Osteocyte (in vitro differentiated cells): ENCODE data around the gene TIE1. TPM values are rescaled to one million over a fixed set of nuclear protein-coding genes. Genes with fewer than 3 reads are reported as not detected.

Source experiments
- DNase-seq: peaks from one replicate; pipeline ENCODE4 v3.0.0; 2021; ENCODE audit warnings: mixed read lengths; ENCODE audit not compliant: unreplicated experiment; ENCODE audit errors: extremely low spot score
- H3K27ac Mint-ChIP-seq: one replicate; pipeline ENCODE4 v1.8.0; 2021; ENCODE audit warnings: mild to moderate bottlenecking, mixed read lengths; ENCODE audit not compliant: unreplicated experiment
- H3K27me3 Mint-ChIP-seq: one replicate; pipeline ENCODE4 v1.8.0; 2021; ENCODE audit warnings: mixed read lengths; ENCODE audit not compliant: unreplicated experiment
- H3K36me3 Mint-ChIP-seq: one replicate; pipeline ENCODE4 v1.8.0; 2021; ENCODE audit warnings: mixed read lengths; ENCODE audit not compliant: unreplicated experiment
- H3K4me1 Mint-ChIP-seq: one replicate; pipeline ENCODE4 v1.8.0; 2021; ENCODE audit warnings: mixed read lengths; ENCODE audit not compliant: unreplicated experiment
- H3K4me3 Mint-ChIP-seq: one replicate; pipeline ENCODE4 v1.8.0; 2021; ENCODE audit warnings: mild to moderate bottlenecking, moderate library complexity, mixed read lengths; ENCODE audit not compliant: unreplicated experiment
- H3K9me3 Mint-ChIP-seq: one replicate; pipeline ENCODE4 v1.8.0; 2021; ENCODE audit warnings: mixed read lengths; ENCODE audit not compliant: unreplicated experiment
- total RNA-seq: library from RNA; stranded (reverse); gene quantifications from 2 replicates; pipeline ENCODE4 v1.2.1, GENCODE V29; 2021
- TF ChIP-seq, protein P1 (sequence below): fragments of 200-600 bp; sonication (generic); IDR thresholded peaks from 2 replicates; pipeline ENCODE4 v1.5.0; 2021; ENCODE audit warnings: antibody characterized with exemption, mild to moderate bottlenecking, moderate library complexity

TIE1 gene
- total RNA-seq, 1 donor from 2014 or later, result not detected

DNA sequence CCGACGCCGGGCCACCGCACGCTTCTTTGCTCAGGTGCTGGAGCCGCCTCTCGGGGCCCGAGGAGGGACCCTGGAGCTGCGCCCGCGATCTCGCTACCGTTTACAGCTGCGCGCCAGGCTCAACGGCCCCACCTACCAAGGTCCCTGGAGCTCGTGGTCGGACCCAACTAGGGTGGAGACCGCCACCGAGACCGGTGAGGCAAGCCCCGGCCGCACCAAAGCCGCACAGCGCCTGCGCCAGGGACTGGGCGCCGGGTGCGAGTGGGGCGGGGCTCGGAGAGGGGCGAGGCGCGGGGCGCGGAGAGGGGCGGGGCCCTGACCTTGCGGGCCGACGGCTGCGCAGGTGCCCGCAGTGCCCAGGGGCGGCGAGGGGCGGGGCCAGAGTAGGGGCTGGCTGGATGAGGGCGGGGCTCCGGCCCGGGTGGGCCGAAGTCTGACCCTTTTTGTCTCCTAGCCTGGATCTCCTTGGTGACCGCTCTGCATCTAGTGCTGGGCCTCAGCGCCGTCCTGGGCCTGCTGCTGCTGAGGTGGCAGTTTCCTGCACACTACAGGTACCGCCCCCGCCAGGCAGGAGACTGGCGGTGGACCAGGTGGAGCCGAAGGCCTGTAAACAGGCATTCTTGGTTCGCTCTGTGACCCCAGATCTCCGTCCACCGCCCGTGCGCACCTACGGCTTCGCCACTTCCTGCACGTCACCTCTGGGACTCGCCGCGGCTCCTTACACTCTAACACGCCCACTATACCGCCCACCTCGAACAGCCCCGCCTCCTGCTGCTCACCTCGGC is 48.2 kb downstream of the TIE1 start:
- TF ChIP-seq, protein P1, sequence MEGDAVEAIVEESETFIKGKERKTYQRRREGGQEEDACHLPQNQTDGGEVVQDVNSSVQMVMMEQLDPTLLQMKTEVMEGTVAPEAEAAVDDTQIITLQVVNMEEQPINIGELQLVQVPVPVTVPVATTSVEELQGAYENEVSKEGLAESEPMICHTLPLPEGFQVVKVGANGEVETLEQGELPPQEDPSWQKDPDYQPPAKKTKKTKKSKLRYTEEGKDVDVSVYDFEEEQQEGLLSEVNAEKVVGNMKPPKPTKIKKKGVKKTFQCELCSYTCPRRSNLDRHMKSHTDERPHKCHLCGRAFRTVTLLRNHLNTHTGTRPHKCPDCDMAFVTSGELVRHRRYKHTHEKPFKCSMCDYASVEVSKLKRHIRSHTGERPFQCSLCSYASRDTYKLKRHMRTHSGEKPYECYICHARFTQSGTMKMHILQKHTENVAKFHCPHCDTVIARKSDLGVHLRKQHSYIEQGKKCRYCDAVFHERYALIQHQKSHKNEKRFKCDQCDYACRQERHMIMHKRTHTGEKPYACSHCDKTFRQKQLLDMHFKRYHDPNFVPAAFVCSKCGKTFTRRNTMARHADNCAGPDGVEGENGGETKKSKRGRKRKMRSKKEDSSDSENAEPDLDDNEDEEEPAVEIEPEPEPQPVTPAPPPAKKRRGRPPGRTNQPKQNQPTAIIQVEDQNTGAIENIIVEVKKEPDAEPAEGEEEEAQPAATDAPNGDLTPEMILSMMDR, result no peak
- peaks cover 5% of the 10 kb centered on the region for H3K27me3 Mint-ChIP-seq
- H3K4me1 Mint-ChIP-seq, result peaks cover 14% of the 10 kb centered on the region
- no peaks in the 10 kb centered on the region for H3K36me3 Mint-ChIP-seq
- DNase-seq, result no peak
- H3K27ac Mint-ChIP-seq, result peak overlapping the region; percentile 32
- peak overlapping the region; percentile 61 for H3K4me3 Mint-ChIP-seq
- H3K9me3 Mint-ChIP-seq, result no peaks in the 10 kb centered on the region

DNA sequence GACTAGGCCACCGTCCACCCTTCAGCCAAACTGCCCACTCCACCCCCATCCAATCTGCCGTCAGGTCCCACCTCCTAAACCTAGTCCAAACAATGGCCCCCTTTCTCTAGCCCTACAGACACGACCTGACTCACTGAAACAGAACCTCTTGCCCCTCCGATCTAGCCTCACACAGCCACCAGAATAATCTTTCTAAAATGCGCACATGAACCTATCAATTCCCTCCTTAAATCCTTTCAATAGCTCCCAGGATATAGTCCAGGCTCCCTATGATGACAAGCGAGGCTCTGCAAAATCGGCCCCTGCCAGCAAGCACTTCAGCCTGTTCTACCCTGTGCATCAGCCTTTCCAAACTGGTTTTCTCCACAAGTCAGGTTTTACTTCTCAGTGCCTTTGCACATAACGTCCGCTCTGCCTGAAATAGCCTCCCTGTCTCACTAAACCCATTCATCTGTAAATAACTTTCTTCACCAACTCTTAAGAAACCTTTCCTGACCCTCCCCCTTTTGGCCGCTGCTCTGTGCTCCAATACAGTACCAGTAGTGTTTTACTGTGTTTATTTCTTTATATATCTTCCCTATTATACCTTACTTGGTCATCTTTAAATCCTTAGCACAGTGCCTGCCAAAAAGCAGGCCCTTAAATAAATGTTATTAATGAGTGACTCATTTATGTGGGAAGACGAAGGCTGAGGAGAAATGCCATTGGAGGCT is 49.0 kb downstream of the TIE1 start:
- H3K36me3 Mint-ChIP-seq, result no peaks in the 10 kb centered on the region
- peaks cover 5% of the 10 kb centered on the region for H3K27me3 Mint-ChIP-seq
- peak overlapping the region; percentile 61 for H3K4me3 Mint-ChIP-seq
- no peak for DNase-seq
- peaks cover 14% of the 10 kb centered on the region for H3K4me1 Mint-ChIP-seq
- peak overlapping the region; percentile 32 for H3K27ac Mint-ChIP-seq
- no peaks in the 10 kb centered on the region for H3K9me3 Mint-ChIP-seq
- TF ChIP-seq, protein P1, result no peak

DNA sequence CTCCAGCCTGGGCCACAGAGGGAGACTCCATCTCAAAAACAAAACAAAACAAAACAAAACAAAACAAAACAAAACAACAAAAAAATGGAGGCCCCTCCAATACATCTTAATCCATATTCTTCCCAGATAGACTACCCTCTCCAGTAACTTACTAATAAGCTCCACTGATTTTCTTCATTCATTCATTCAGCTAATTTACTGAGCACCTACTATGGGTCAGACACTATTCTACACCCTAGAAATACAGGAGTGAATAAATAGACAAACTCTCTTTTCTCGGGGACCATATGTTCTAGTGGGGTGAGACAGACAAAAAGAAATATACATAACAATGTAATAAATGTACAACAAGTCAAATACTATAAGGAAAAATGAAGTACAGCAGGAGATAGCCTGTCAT is 50.2 kb downstream of the TIE1 start:
- DNase-seq, result no peak
- H3K36me3 Mint-ChIP-seq, result no peaks in the 10 kb centered on the region
- TF ChIP-seq, protein P1, result no peak
- H3K4me1 Mint-ChIP-seq, result peaks cover 14% of the 10 kb centered on the region
- H3K9me3 Mint-ChIP-seq, result no peaks in the 10 kb centered on the region
- H3K27me3 Mint-ChIP-seq, result peaks cover 5% of the 10 kb centered on the region
- H3K27ac Mint-ChIP-seq, result no peak overlapping the region
- H3K4me3 Mint-ChIP-seq, result no peak overlapping the region

DNA sequence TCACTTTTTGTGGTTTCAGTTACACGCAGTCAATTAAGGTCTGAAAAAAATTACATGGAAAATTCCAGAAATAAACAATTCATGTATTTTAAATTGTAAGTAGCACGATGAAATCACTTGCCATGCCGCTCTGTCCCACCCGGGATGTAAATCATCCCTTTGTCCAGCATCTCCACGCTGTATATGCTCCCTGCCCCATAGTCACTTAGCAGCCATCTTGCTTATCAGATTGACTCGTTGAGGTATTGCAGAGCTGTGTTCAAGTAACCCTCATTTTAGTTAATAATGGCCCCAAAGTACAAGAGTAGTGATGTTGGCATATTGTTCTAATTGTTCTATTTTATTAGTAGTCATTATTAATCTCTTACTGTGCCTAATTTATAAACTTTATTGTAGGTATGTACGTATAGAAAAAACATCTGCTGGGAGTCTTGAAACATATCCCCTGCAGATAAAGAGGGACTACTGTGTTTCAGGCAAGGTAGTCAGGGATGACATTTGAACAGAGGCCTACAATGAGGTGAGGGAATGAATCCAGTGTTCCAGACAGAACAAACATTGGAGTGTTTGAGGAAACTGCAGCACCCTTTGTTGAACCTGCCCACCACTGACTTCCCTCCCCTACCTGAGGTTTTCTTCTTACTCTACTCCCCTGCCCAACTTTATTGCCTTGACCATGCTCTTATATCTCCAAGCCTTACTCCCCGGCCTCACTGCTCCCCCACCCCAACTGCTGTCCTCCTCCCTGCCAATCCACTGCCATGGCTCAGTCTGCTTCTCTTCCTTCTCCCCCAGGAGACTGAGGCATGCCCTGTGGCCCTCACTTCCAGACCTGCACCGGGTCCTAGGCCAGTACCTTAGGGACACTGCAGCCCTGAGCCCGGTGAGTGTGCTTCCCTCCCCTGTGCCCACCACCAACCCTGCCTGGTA is 50.9 kb downstream of the TIE1 start:
- Mint-ChIP-seq H3K27ac (no peak overlapping the region), H3K36me3 (no peaks in the 10 kb centered on the region), H3K4me1 (peaks cover 14% of the 10 kb centered on the region), H3K4me3 (no peak overlapping the region), H3K9me3 (no peaks in the 10 kb centered on the region), H3K27me3 (peaks cover 5% of the 10 kb centered on the region)
- DNase-seq, result no peak
- TF ChIP-seq, protein P1, result no peak
